SJSA1 (cell line): ENCODE results near the gene RPP25L. TPM values are rescaled to one million over a fixed set of nuclear protein-coding genes. Genes with fewer than 3 reads are reported as not detected.

Experiments
- DNase-seq, 2 experiments: peaks; one replicate each; pipeline ENCODE4 v3.0.0-alpha.2; 2015 to 2020; ENCODE audit warnings: low spot score in 2 of 2, low read depth in 1 of 2
- H3K27ac ChIP-seq: fragments of 250-450 bp; sonication (Bioruptor Pico); 2 replicates; pipeline ENCODE4 v1.5.1; 2020; ENCODE audit warnings: mild to moderate bottlenecking, moderate library complexity
- H3K27me3 ChIP-seq: fragments of 250-450 bp; sonication (Bioruptor Pico); replicated peaks from 2 replicates; pipeline ENCODE4 v1.5.1; 2020; ENCODE audit warnings: mild to moderate bottlenecking, moderate library complexity
- H3K36me3 ChIP-seq: fragments of 250-450 bp; sonication (Bioruptor Pico); 2 replicates; pipeline ENCODE4 v1.5.1; 2020; ENCODE audit warnings: mild to moderate bottlenecking
- H3K4me1 ChIP-seq: fragments of 250-450 bp; sonication (Bioruptor Pico); replicated peaks from 2 replicates; pipeline ENCODE4 v1.6.1; 2021; ENCODE audit warnings: mild to moderate bottlenecking
- H3K4me3 ChIP-seq: fragments of 250-450 bp; sonication (Bioruptor Pico); 2 replicates; pipeline ENCODE4 v1.5.1; 2020; ENCODE audit warnings: mild to moderate bottlenecking
- H3K9me3 ChIP-seq: fragments of 250-450 bp; sonication (Bioruptor Pico); replicated peaks from 2 replicates; pipeline ENCODE4 v1.5.1; 2020; ENCODE audit warnings: mild to moderate bottlenecking
- total RNA-seq: library from RNA; depleted of rRNA; stranded (reverse); fragments of >200 nt; shearing (Covaris generic); gene quantifications from 2 replicates; pipeline ENCODE4 v1.2.3, GENCODE V29; 2014

The RPP25L gene
- total RNA-seq, 1 experiment from 2014 or later = 12.3 TPM

- Histone ChIP-seq H3K27ac (no peak overlapping the region), H3K9me3 (no peaks in the 10 kb centered on the region), H3K27me3 (peaks cover 15% of the 10 kb centered on the region; the same call in 1 of the 2 replicates), H3K4me1 (peaks cover 15% of the 10 kb centered on the region), H3K4me3 (no peak overlapping the region), H3K36me3 (no peaks in the 10 kb centered on the region)
- no peak for DNase-seq
Observed at GRCh38 chr9:34633166-34633565, 21.3 kb upstream of the RPP25L start.

GRCh38 chr9:34630402-34631154 is 18.7 kb upstream of the RPP25L start:
- H3K36me3 ChIP-seq = no peaks in the 10 kb centered on the region
- peaks cover 27% of the 10 kb centered on the region for H3K27me3 ChIP-seq

GRCh38 chr9:34629491-34629808 is 17.6 kb upstream of the RPP25L start:
- Histone ChIP-seq H3K27me3 (peaks cover 27% of the 10 kb centered on the region), H3K27ac (no peak overlapping the region), H3K36me3 (no peaks in the 10 kb centered on the region), H3K4me3 (no peak overlapping the region), H3K4me1 (0 out of 2 replicates have a peak, but pooled peaks cover 3% of the 10 kb centered on the region), H3K9me3 (no peaks in the 10 kb centered on the region)
- DNase-seq = no peak

More at GRCh38 chr9:34630402-34631154, 18.7 kb upstream of the RPP25L start:
- Histone ChIP-seq H3K4me1 (0 out of 2 replicates have a peak, but pooled peaks cover 3% of the 10 kb centered on the region), H3K4me3 (no peak overlapping the region), H3K27ac (no peak overlapping the region), H3K9me3 (no peaks in the 10 kb centered on the region)
- DNase-seq = no peak

- Histone ChIP-seq H3K36me3 (no peaks in the 10 kb centered on the region), H3K27ac (no peak within 1 kb of the TSS), H3K27me3 (peaks cover 27% of the 10 kb centered on the region), H3K4me1 (0 out of 2 replicates have a peak, but pooled peaks cover 3% of the 10 kb centered on the region), H3K9me3 (no peaks in the 10 kb centered on the region), H3K4me3 (no peak within 1 kb of the TSS)
- DNase-seq = no peak
Observed at GRCh38 chr9:34628656-34629490, 17.0 kb upstream of the RPP25L start, which contains the start of gene ARID3C. Gene ARID3C (minus strand): TSS chr9:34629066. CDS start chr9:34628014, 1,052 bp downstream.

GRCh38 chr9:34627716-34628655 is 16.1 kb upstream of the RPP25L start:
- peaks cover 27% of the 10 kb centered on the region for H3K27me3 ChIP-seq
- DNase-seq = no peak
- no peak overlapping the region for H3K27ac ChIP-seq
- H3K4me1 ChIP-seq = 0 out of 2 replicates have a peak, but pooled peaks cover 3% of the 10 kb centered on the region
- H3K36me3 ChIP-seq = no peaks in the 10 kb centered on the region
- H3K4me3 ChIP-seq = no peak overlapping the region
- no peaks in the 10 kb centered on the region for H3K9me3 ChIP-seq

- Histone ChIP-seq H3K27ac (no peak overlapping the region), H3K4me1 (0 out of 2 replicates have a peak, but pooled peaks cover 3% of the 10 kb centered on the region), H3K27me3 (peaks cover 27% of the 10 kb centered on the region), H3K4me3 (no peak overlapping the region), H3K9me3 (no peaks in the 10 kb centered on the region), H3K36me3 (peaks cover 1% of the 10 kb centered on the region; the same call in 1 of the 2 replicates)
- DNase-seq = no peak
Observed at GRCh38 chr9:34625186-34625486, 13.2 kb upstream of the RPP25L start.

GRCh38 chr9:34624475-34625185 is 12.7 kb upstream of the RPP25L start:
- Histone ChIP-seq H3K27me3 (peaks cover 26% of the 10 kb centered on the region), H3K9me3 (no peaks in the 10 kb centered on the region), H3K27ac (no peak overlapping the region), H3K4me3 (no peak overlapping the region), H3K4me1 (0 out of 2 replicates have a peak, but pooled peaks cover 3% of the 10 kb centered on the region), H3K36me3 (peaks cover 3% of the 10 kb centered on the region; the same call in 1 of the 2 replicates)
- DNase-seq = no peak

GRCh38 chr9:34623374-34624235 is 11.7 kb upstream of the RPP25L start:
- Histone ChIP-seq H3K4me1 (0 out of 2 replicates have a peak, but pooled peaks cover 5% of the 10 kb centered on the region), H3K9me3 (no peaks in the 10 kb centered on the region), H3K27ac (no peak overlapping the region), H3K36me3 (peaks cover 3% of the 10 kb centered on the region; the same call in 1 of the 2 replicates), H3K4me3 (no peak overlapping the region), H3K27me3 (peaks cover 16% of the 10 kb centered on the region)
- DNase-seq = no peak

GRCh38 chr9:34620061-34620994 is 8.4 kb upstream of the RPP25L start, which contains the start of gene DCTN3:
Gene DCTN3 (minus strand): TSS chr9:34620495. CDS start chr9:34620464, 31 bp downstream.
- Histone ChIP-seq H3K27me3 (no peaks in the 10 kb centered on the region), H3K4me1 (0 out of 2 replicates have a peak, but pooled peaks cover 3% of the 10 kb centered on the region), H3K36me3 (peaks cover 7% of the 10 kb centered on the region), H3K27ac (peak within 1 kb of the TSS; percentile 16; the same call in 1 of the 2 replicates), H3K4me3 (peak within 1 kb of the TSS; percentile 67), H3K9me3 (no peaks in the 10 kb centered on the region)
- DNase-seq = peak; percentile 61 to 86

- no peak overlapping the region for H3K4me3 ChIP-seq
- no peak for DNase-seq
- H3K9me3 ChIP-seq = no peaks in the 10 kb centered on the region
- H3K27ac ChIP-seq = no peak overlapping the region
- no peaks in the 10 kb centered on the region for H3K27me3 ChIP-seq
- H3K4me1 ChIP-seq = peaks cover 16% of the 10 kb centered on the region
- peaks cover 5% of the 10 kb centered on the region for H3K36me3 ChIP-seq
Observed at GRCh38 chr9:34615132-34615531, 3.2 kb upstream of the RPP25L start.

GRCh38 chr9:34612788-34613390 is 992 bp upstream of the RPP25L start:
- peak; percentile 34 to 62 for DNase-seq
- peak overlapping the region; percentile 63 for H3K4me3 ChIP-seq
- no peaks in the 10 kb centered on the region for H3K9me3 ChIP-seq
- no peaks in the 10 kb centered on the region for H3K27me3 ChIP-seq
- peaks cover 12% of the 10 kb centered on the region for H3K4me1 ChIP-seq
- H3K36me3 ChIP-seq = peaks cover 3% of the 10 kb centered on the region
- H3K27ac ChIP-seq = no peak overlapping the region
